HG02870 (cell line): ENCODE measurements around the gene BFSP2.
"Not testable (repeated sequence)": the region's sequence is repeated elsewhere in the genome, so short reads cannot be mapped to it uniquely, and the experiment has no call there.

Source experiments
- ATAC-seq: cut with Tn5 transposase; IDR thresholded peaks from one replicate; pipeline ENCODE4 v1.9.1; 2021; ENCODE audit warnings: mild to moderate bottlenecking, moderate library complexity; ENCODE audit not compliant: unreplicated experiment

Gene BFSP2

GRCh38 chr3:133505813-133506212 lies 106.0 kb downstream of the BFSP2 start:
- peak; percentile 17 for ATAC-seq

DNA sequence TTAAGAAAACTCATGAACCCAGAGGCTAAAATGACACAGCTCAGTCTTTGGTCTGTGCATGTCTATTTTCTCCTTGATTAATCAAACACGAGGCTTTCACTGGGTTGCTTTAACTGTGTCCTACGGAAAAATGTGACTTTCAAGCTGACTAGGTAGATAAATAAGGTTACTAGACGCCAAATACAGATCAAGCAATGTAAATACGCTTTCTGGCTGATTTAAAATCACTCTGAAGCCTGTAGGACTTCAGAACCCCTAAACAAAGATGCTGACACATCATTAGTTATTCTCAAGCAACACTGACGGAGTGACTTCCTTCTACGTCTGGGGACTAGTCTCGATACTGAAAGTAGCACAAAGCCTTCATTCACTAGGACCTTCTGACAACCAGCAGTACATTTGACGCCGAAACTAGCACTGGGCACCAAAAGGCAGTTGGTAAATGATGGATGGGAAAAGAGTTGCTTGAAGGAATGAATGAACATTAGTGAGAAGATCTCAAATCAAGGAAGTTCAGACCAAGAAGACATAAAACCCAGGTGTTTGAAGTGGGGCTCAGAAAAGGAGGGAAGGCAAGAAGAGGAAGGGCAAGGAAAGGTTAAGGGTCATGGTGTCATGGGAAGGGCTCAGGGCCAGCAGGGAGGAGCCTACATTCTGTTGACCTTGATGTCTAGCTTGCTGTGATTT lies 106.5 kb downstream of the BFSP2 start:
- ATAC-seq, result peak; percentile 89

DNA sequence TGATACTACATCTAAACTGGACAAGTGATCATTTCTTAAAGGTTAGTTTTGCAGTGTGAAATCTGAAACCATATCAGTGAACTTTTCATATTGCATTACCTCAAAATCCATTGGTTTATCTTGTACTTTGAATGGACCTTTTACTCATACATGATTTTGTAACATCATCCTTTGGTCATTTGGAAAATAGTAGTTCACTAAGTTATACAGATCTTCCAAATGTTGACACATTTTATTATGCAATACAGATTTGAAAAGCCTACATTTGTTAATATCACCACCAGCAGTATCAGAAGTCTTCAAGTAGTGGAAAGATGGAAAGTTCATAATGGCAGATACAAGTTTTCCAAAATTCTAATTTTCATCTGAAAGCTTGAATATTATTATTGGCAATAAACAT lies 109.6 kb downstream of the BFSP2 start:
- no peak for ATAC-seq

DNA sequence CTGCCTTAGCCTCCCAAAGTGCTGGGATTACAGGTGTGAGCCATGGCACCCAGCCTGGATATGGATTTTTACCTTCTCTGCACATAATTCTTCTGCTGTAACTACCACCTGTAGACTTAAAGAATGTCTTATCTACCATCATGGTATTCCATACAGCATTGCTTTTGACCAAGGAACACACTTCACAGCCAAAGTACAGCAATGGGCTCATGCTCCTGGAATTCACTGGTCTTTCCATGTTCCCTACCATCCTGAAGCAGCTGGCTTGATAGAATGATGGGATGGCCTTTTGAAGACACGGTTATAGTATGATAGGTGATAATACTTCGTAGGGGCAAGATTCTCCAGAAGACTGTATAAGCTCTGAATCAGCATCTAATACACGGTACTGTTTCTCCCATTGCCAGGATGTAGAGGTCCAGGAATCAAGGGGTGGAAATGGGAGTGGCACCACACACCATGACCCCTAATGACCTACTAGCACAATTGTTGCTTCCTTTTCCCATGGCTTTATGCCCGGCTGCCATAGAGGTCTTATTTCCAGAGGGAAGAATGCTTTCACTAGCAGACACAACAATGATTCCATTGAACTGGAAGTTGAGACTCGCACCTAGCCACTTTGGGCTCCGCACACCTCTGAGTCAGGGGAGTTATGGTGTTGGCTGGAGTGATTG lies 112.7 kb downstream of the BFSP2 start:
- no peak for ATAC-seq

DNA sequence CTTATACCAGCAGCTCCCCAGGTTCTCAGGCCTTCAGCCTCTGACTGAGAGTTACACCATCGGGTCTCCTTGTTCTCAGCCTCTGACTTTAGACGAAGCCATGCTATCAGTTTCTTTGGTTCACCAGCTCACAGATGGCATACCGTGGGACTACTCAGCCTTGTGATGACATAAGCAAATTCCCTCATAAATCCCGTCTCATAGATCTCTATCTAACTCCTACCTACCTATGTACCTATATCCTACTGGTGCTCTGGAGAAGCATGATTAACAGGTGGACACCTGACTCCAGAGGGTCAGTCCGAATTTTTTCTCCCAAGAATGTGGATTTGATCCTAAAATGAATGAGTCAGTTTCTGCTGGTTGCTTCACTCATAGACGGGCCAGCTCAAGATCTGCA lies 114.6 kb downstream of the BFSP2 start:
- ATAC-seq, result no peak

DNA sequence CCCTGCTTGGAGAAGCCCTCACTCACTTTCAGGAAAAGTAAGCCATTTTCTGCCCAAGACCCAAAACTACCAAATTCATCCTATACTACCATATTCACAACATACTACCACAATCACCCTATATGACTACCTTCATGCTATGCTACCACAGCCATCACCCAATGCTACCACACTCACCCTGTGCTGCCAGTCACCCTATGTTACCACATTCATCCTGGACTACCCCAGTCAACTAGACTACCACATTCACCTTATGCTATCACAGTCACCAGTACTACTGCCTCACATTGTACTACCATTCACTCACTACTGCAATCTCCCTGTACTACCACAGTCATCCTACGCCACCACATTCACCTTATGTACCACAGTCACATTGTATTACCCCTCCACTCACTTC lies 115.3 kb downstream of the BFSP2 start:
- ATAC-seq, result no peak

DNA sequence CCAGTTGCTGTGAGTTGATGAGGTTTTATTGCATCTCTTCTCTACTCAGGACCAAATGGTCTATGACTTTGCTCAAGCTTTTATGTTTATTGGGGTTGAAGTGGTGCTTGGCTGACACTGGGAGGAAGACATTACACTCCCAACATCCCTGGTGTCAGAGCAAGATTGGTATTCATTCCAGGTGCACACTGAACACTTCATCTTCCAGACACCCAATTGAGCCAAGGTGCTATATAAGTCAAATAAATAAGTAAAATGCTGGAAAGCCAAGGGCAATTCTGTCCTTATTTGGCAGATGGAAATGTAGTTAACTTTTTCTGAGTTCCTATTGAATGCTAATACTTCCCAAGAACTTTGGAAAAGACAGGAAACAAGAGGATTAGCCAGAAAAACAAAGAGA lies 120.4 kb downstream of the BFSP2 start:
- no peak for ATAC-seq

- not testable (repeated sequence) for ATAC-seq
Measured at GRCh38 chr3:133520938-133521337, 121.1 kb downstream of the BFSP2 start.

GRCh38 chr3:133521946-133522345 lies 122.1 kb downstream of the BFSP2 start:
- ATAC-seq, result no peak

- ATAC-seq, result not testable (repeated sequence)
Measured at GRCh38 chr3:133523758-133524157, 123.9 kb downstream of the BFSP2 start.
